Measurements from ENCODE around the gene AFF4.

AFF4 gene

GRCh38 chr5:132916086-132916485, 47.3 kb downstream of the AFF4 start:
- no peak for DNase-seq (ENCODE audit: low read depth)
- no peak for TF ChIP-seq POLR2A (IDR thresholded peaks at IDR 0.05; ENCODE audit: extremely low read depth, insufficient read length)
- TF ChIP-seq MYC (IDR thresholded peaks at IDR 0.05; ENCODE audit: low read depth, low read length), result no peak
- TF ChIP-seq MAX (IDR thresholded peaks at IDR 0.05; ENCODE audit: low read depth, low read length), result no peak
- TF ChIP-seq, protein P1, sequence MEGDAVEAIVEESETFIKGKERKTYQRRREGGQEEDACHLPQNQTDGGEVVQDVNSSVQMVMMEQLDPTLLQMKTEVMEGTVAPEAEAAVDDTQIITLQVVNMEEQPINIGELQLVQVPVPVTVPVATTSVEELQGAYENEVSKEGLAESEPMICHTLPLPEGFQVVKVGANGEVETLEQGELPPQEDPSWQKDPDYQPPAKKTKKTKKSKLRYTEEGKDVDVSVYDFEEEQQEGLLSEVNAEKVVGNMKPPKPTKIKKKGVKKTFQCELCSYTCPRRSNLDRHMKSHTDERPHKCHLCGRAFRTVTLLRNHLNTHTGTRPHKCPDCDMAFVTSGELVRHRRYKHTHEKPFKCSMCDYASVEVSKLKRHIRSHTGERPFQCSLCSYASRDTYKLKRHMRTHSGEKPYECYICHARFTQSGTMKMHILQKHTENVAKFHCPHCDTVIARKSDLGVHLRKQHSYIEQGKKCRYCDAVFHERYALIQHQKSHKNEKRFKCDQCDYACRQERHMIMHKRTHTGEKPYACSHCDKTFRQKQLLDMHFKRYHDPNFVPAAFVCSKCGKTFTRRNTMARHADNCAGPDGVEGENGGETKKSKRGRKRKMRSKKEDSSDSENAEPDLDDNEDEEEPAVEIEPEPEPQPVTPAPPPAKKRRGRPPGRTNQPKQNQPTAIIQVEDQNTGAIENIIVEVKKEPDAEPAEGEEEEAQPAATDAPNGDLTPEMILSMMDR (IDR thresholded peaks at IDR 0.05; ENCODE audit: low read depth, low read length), result no peak
- H3K4me3 ChIP-seq (ENCODE audit: low read depth, low read length), result no peak overlapping the region

- peak; percentile 48 for DNase-seq (ENCODE audit: low read depth)
- H3K4me3 ChIP-seq (ENCODE audit: low read depth, low read length), result no peak overlapping the region
- TF ChIP-seq POLR2A (IDR thresholded peaks at IDR 0.05; ENCODE audit: extremely low read depth, insufficient read length) (no peak), MYC (IDR thresholded peaks at IDR 0.05; ENCODE audit: low read depth, low read length) (no peak), MAX (IDR thresholded peaks at IDR 0.05; ENCODE audit: low read depth, low read length) (no peak)
- TF ChIP-seq, protein P1 (IDR thresholded peaks at IDR 0.05; ENCODE audit: low read depth, low read length), result no peak
These were observed 47.8 kb downstream of the AFF4 start for GRCh38 chr5:132915681-132916080.

- no peak for TF ChIP-seq MYC (IDR thresholded peaks at IDR 0.05; ENCODE audit: low read depth, low read length)
- TF ChIP-seq POLR2A (IDR thresholded peaks at IDR 0.05; ENCODE audit: extremely low read depth, insufficient read length), result no peak
- no peak for TF ChIP-seq MAX (IDR thresholded peaks at IDR 0.05; ENCODE audit: low read depth, low read length)
- TF ChIP-seq, protein P1 (IDR thresholded peaks at IDR 0.05; ENCODE audit: low read depth, low read length), result no peak
- DNase-seq (ENCODE audit: low read depth), result no peak
- no peak overlapping the region for H3K4me3 ChIP-seq (ENCODE audit: low read depth, low read length)
These were observed 53.7 kb downstream of the AFF4 start for GRCh38 chr5:132909702-132910101.

DNA sequence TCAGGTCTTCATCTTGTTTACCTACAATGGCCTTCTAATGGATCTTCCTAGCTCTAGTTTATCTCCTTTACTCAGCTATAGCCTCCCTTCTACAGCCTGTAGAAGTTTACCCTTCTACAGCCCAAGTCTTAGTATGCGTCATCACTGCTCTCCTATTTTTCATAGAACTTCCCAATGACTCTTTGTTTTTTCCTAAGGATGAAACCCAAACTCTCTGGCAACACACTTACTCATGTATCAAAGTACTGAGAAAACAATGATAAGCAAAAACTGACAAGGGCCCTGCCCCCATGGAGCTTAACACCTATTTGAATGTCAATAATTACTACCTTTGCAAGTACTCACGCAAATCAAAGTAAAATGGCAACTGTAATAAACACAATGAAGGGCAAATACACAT, 56.3 kb downstream of the AFF4 start:
- TF ChIP-seq MYC (IDR thresholded peaks at IDR 0.05; ENCODE audit: low read depth, low read length), result no peak
- TF ChIP-seq MAX (IDR thresholded peaks at IDR 0.05; ENCODE audit: low read depth, low read length), result no peak
- TF ChIP-seq, protein P1 (IDR thresholded peaks at IDR 0.05; ENCODE audit: low read depth, low read length), result no peak
- no peak for TF ChIP-seq POLR2A (IDR thresholded peaks at IDR 0.05; ENCODE audit: extremely low read depth, insufficient read length)
- no peak overlapping the region for H3K4me3 ChIP-seq (ENCODE audit: low read depth, low read length)
- DNase-seq (ENCODE audit: low read depth), result no peak

DNA sequence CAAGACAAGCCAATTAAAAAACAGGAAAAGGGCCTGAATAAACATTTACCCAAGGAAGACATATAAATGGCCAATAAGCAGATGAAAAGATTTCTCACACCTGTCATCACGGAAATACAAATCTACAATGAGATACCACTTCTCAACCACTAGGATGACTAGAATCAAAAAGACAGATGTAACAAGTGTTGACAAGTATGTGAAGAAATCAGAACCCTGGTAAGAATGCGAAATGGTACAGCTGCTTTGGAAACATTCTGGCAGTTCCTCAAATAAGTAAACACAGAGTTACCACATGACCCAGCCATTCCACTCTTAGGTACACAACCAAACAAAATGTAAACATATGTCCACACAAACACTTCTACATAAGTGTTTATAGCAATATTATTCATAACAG, 57.5 kb downstream of the AFF4 start:
- DNase-seq (ENCODE audit: low read depth), result peak; percentile 8
- TF ChIP-seq MAX (IDR thresholded peaks at IDR 0.05; ENCODE audit: low read depth, low read length) (no peak), POLR2A (IDR thresholded peaks at IDR 0.05; ENCODE audit: extremely low read depth, insufficient read length) (no peak), MYC (IDR thresholded peaks at IDR 0.05; ENCODE audit: low read depth, low read length) (no peak)
- TF ChIP-seq, protein P1 (IDR thresholded peaks at IDR 0.05; ENCODE audit: low read depth, low read length), result no peak
- no peak overlapping the region for H3K4me3 ChIP-seq (ENCODE audit: low read depth, low read length)

GRCh38 chr5:132901730-132902129, 61.7 kb downstream of the AFF4 start:
- H3K4me3 ChIP-seq (ENCODE audit: low read depth, low read length), result no peak overlapping the region
- DNase-seq (ENCODE audit: low read depth), result no peak
- TF ChIP-seq, protein P1 (IDR thresholded peaks at IDR 0.05; ENCODE audit: low read depth, low read length), result no peak
- TF ChIP-seq MYC (IDR thresholded peaks at IDR 0.05; ENCODE audit: low read depth, low read length), result no peak
- no peak for TF ChIP-seq MAX (IDR thresholded peaks at IDR 0.05; ENCODE audit: low read depth, low read length)
- no peak for TF ChIP-seq POLR2A (IDR thresholded peaks at IDR 0.05; ENCODE audit: extremely low read depth, insufficient read length)
